Left ventricle myocardium inferior (tissue), 1 donor: ENCODE data around the gene LRTM2. TPM values are rescaled to one million over a fixed set of nuclear protein-coding genes. Genes with fewer than 3 reads are reported as not detected.
"Not testable (repeated sequence)": the region's sequence is repeated elsewhere in the genome, so short reads cannot be mapped to it uniquely, and the experiment has no call there.

Experiments
- DNase-seq: peaks from one replicate; pipeline ENCODE4 v3.0.0-alpha.2; 2020
- H3K27ac ChIP-seq: fragments of 200-600 bp; replicated peaks from 2 replicates; pipeline ENCODE4 v1.8.0; 2021
- H3K27me3 ChIP-seq: fragments of 200-600 bp; 2 replicates; pipeline ENCODE4 v1.8.0; 2021; ENCODE audit warnings: low read depth
- H3K36me3 ChIP-seq: fragments of 200-600 bp; 2 replicates; pipeline ENCODE4 v1.8.0; 2021
- H3K4me1 ChIP-seq: fragments of 200-600 bp; 2 replicates; pipeline ENCODE4 v1.8.0; 2021
- H3K4me3 ChIP-seq: fragments of 200-600 bp; 2 replicates; pipeline ENCODE4 v1.8.0; 2021; ENCODE audit warnings: mild to moderate bottlenecking, moderate library complexity
- H3K9me3 ChIP-seq: fragments of 200-600 bp; replicated peaks from 2 replicates; pipeline ENCODE4 v1.8.0; 2021
- CTCF ChIP-seq: fragments of 200-600 bp; IDR thresholded peaks from 2 replicates; pipeline ENCODE4 v1.8.0; 2021; ENCODE audit warnings: antibody characterized with exemption, mild to moderate bottlenecking, borderline replicate concordance
- intact Hi-C: fragments of 100-400 bp; cut with micrococcal nuclease; formaldehyde crosslinking; loops from one replicate; pipeline ENCODE4 v1.11.0; 2022
- total RNA-seq: library from RNA; stranded (reverse); fragmentation: NEBNext Ultra II Directional; extraction: Animal tissue kit (Norgen Biotek cat#: 25700); gene quantifications from one replicate; pipeline ENCODE4 v1.2.1, GENCODE V29; 2021
- donor health status: DM: no; HTN: yes; CAD: no; lungs with severe emphysema.

LRTM2 gene
- total RNA-seq, 1 donor from 2014 or later: not detected

DNA sequence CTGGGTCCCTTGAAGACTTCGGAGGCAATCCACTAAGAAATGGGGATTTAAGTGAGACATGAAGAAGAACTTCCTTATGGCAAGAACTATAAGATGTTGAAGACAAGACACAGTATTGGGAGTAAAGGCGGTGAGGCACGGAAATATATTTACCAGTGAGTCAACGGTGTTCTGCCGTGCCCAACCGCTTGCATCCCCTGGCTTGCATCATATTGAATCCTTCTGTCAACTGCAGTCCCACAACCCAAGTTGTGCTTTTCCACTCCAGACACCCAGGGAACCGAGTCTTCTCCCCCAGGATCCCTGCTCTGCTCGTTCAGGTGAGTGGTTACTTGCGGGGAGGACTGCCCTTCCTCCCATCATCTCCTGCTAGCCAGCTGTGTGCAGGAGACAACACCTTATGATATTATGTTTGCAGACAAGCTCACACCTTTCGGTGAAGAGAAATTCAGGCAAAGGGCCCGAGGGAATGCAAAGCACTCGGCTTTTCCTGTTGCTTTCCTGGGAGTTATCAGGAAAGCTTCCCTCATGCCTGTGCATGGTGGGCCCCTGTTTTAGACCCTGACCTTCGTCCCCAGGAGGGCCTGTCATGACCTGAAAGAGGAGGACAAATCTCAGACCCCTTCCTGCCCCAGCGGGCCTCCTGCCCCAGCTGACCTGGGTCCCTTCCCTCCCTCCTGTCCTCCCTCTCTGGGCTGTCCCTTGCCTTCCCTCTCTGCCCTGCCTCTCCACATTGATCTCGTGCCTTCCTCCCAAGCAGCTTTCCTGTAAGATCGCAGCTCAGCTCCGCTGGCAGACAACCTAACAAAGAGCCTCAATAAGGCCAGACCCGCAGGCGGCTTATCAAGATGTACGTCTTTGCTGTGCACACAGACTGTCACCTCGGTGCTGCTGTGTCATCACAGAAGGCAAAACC lies 4.3 kb upstream of the LRTM2 start:
- intact Hi-C loops: no loop called here
- Histone ChIP-seq H3K4me1 (peaks cover 6% of the 10 kb centered on the region), H3K36me3 (no peaks in the 10 kb centered on the region), H3K9me3 (no peaks in the 10 kb centered on the region), H3K27ac (no peak overlapping the region), H3K4me3 (no peak overlapping the region), H3K27me3 (peaks cover 62% of the 10 kb centered on the region)
- DNase-seq: no peak
- no peak for TF ChIP-seq CTCF

DNA sequence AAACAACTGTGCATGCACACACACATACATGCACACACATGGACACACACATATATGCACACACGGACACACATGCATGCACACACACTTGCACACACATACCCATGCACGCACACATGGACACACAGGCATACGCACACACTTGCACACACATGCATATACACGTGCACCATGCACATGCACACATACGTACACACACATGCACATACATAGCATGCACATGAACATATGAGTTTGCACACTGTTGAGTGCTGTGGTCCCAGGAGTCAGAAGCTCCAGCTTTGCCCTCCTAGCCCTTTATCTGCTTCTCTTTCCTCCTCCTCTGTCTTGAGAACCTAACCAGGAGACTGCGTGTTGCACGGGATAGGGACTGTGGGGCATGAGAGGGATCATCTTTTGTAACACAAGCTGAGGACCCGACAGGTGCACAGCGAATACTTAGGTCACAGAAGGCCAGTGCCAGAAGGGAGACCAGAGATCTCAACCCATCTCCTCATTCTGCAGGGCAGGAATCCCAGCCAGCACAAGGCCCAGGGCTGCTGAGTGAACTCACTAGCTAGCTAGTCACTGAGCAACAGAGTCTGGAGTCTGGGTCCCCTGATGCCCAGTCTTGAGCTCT lies 3.5 kb upstream of the LRTM2 start:
- Histone ChIP-seq H3K9me3 (no peaks in the 10 kb centered on the region), H3K27me3 (peaks cover 65% of the 10 kb centered on the region), H3K36me3 (no peaks in the 10 kb centered on the region), H3K4me3 (no peak overlapping the region), H3K4me1 (peaks cover 6% of the 10 kb centered on the region), H3K27ac (no peak overlapping the region)
- TF ChIP-seq CTCF: no peak
- intact Hi-C loops: no loop called here
- DNase-seq: no peak

GRCh38 chr12:1817928-1818327 lies 2.4 kb upstream of the LRTM2 start:
- intact Hi-C loops, H3K9me3 ChIP-seq, H3K4me1 ChIP-seq, H3K4me3 ChIP-seq, H3K27ac ChIP-seq, H3K36me3 ChIP-seq, DNase-seq: not testable (repeated sequence)
- H3K27me3 ChIP-seq: peaks cover 76% of the 10 kb centered on the region

- Histone ChIP-seq H3K27me3 (peaks cover 85% of the 10 kb centered on the region), H3K9me3 (no peaks in the 10 kb centered on the region), H3K27ac (no peak overlapping the region), H3K4me1 (peaks cover 6% of the 10 kb centered on the region), H3K4me3 (no peak overlapping the region), H3K36me3 (no peaks in the 10 kb centered on the region)
- intact Hi-C loops: no loop called here
- no peak for DNase-seq
- TF ChIP-seq CTCF: no peak
Observed at GRCh38 chr12:1819050-1819449, 1.3 kb upstream of the LRTM2 start.

DNA sequence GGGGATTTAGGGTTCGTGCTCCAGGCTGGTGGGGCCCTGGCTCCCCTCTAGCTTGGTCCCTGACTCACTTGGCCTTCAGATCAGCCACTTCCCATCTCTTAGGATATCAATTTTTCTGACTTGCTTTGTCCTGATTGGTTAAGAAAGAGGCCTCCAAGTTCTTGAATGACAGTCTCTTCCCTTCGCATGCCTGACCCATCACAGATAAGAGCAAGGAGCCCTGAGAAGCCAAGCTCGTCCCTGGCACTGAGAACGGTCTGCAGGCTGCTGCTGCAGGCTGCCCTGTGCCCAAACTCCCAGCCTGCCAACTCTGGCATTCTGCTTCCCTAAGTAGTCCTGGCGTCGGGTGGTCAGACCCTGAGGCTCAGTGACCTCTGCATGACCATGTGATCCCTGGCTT lies 794 bp upstream of the LRTM2 start:
- H3K9me3 ChIP-seq: no peaks in the 10 kb centered on the region
- H3K36me3 ChIP-seq: no peaks in the 10 kb centered on the region
- no peak for TF ChIP-seq CTCF
- DNase-seq: no peak
- H3K4me3 ChIP-seq: no peak overlapping the region
- peaks cover 85% of the 10 kb centered on the region for H3K27me3 ChIP-seq
- intact Hi-C loops: no loop called here
- H3K4me1 ChIP-seq: peaks cover 6% of the 10 kb centered on the region
- H3K27ac ChIP-seq: no peak overlapping the region

DNA sequence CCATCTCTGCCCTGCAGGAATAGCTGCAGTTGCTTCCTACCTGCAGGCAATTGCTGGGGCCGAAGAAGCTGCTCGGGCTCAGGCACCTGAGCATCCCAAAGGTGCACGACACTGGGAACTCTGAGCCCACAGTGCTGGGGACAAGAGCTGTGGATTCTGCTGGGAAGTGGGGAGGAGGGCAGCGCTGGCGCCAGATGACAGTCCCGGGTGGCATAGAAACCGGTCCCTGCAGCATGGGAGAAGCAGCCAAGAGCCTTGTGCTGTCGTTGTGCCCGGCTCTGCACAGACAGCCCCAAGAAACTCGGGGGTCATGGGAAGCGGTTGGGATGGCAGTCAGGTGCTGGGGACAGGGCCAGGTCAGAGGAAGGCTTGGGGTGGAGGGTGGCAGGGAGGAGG lies 529 bp downstream of the LRTM2 start:
- DNase-seq: no peak
- Histone ChIP-seq H3K27ac (no peak overlapping the region), H3K27me3 (peaks cover 85% of the 10 kb centered on the region), H3K4me1 (peaks cover 6% of the 10 kb centered on the region), H3K9me3 (no peaks in the 10 kb centered on the region), H3K4me3 (no peak overlapping the region), H3K36me3 (no peaks in the 10 kb centered on the region)
- no peak for TF ChIP-seq CTCF
- intact Hi-C loops: no loop called here
